GM18499 (cell line): ENCODE data around the gene ME3.
A peak's percentile ranks its signal among the peaks of the same experiment; 100 is the strongest.
"Not testable (repeated sequence)": the region's sequence is repeated elsewhere in the genome, so short reads cannot be mapped to it uniquely, and the experiment has no call there.

Experiments used
- ATAC-seq: cut with Tn5 transposase; IDR thresholded peaks from one replicate; pipeline ENCODE4 v1.9.1; 2021; ENCODE audit warnings: moderate number of reproducible peaks; ENCODE audit not compliant: insufficient read depth, unreplicated experiment

ME3 gene

GRCh38 chr11:86669424-86669823 is 3.0 kb downstream of the ME3 start:
- ATAC-seq, result no peak

GRCh38 chr11:86668929-86669328 is 3.5 kb downstream of the ME3 start:
- ATAC-seq, result no peak

- ATAC-seq, result no peak
These were observed 6.2 kb downstream of the ME3 start for GRCh38 chr11:86666193-86666592.

- no peak for ATAC-seq
These were observed 7.5 kb downstream of the ME3 start for GRCh38 chr11:86664930-86665329.

- ATAC-seq, result no peak
These were observed 8.7 kb downstream of the ME3 start for GRCh38 chr11:86663761-86664160.

- ATAC-seq, result no peak
These were observed 9.1 kb downstream of the ME3 start for GRCh38 chr11:86663291-86663690.

- ATAC-seq, result no peak
These were observed 11.7 kb downstream of the ME3 start for GRCh38 chr11:86660736-86661135.

- no peak for ATAC-seq
These were observed 12.3 kb downstream of the ME3 start for GRCh38 chr11:86660088-86660487.

- ATAC-seq, result no peak
These were observed 13.9 kb downstream of the ME3 start for GRCh38 chr11:86658534-86658933.

- ATAC-seq, result not testable (repeated sequence)
These were observed 27.2 kb downstream of the ME3 start for GRCh38 chr11:86645212-86645611.

GRCh38 chr11:86644291-86644690 is 28.1 kb downstream of the ME3 start:
- ATAC-seq, result no peak

- ATAC-seq, result no peak
These were observed 30.7 kb downstream of the ME3 start for GRCh38 chr11:86641537-86642261.

- ATAC-seq, result no peak
These were observed 33.3 kb downstream of the ME3 start for GRCh38 chr11:86639137-86639536.

GRCh38 chr11:86638673-86639072 is 33.7 kb downstream of the ME3 start:
- no peak for ATAC-seq

- peak; percentile 49 for ATAC-seq
These were observed 34.4 kb downstream of the ME3 start for GRCh38 chr11:86637988-86638387.

- no peak for ATAC-seq
These were observed 36.1 kb downstream of the ME3 start for GRCh38 chr11:86636275-86636674.

GRCh38 chr11:86632499-86633269 is 39.7 kb downstream of the ME3 start:
- ATAC-seq, result no peak

- no peak for ATAC-seq
These were observed 42.0 kb downstream of the ME3 start for GRCh38 chr11:86630229-86630981.

GRCh38 chr11:86629045-86629706 is 43.2 kb downstream of the ME3 start:
- ATAC-seq, result no peak

GRCh38 chr11:86627776-86628455 is 44.5 kb downstream of the ME3 start:
- no peak for ATAC-seq
